22Rv1 (cell line): ENCODE measurements around the gene COQ7.

ENCODE experiments used
- ZFX ChIP-seq: fragments of 450-650 bp; IDR thresholded peaks from 2 replicates; pipeline ENCODE4 v1.6.1; 2017; ENCODE audit warnings: antibody characterized with exemption, borderline replicate concordance
- TF ChIP-seq, protein P1 (sequence below): fragments of 450-650 bp; IDR thresholded peaks from 2 replicates; pipeline ENCODE4 v1.5.1; 2017; ENCODE audit warnings: mild to moderate bottlenecking

DNA sequence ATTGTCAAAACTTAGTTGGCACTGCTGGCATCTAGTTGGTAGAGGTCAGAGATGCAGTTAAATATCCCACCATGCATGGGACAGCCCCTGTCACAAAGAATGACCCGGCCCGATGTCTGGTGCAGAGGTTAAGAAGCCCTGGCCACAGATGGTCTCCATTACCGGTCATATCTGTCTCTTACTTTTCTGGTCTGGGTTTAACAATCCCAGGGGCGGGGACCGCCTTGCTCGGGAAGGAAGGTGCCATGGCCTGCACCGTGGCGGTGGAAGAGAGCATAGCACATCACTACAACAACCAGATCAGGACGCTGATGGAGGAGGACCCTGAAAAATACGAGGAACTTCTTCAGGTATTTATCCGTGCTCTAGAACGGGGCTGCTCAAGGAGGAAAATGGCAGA lies 8.1 kb downstream of the COQ7 start:
- TF ChIP-seq, protein P1, sequence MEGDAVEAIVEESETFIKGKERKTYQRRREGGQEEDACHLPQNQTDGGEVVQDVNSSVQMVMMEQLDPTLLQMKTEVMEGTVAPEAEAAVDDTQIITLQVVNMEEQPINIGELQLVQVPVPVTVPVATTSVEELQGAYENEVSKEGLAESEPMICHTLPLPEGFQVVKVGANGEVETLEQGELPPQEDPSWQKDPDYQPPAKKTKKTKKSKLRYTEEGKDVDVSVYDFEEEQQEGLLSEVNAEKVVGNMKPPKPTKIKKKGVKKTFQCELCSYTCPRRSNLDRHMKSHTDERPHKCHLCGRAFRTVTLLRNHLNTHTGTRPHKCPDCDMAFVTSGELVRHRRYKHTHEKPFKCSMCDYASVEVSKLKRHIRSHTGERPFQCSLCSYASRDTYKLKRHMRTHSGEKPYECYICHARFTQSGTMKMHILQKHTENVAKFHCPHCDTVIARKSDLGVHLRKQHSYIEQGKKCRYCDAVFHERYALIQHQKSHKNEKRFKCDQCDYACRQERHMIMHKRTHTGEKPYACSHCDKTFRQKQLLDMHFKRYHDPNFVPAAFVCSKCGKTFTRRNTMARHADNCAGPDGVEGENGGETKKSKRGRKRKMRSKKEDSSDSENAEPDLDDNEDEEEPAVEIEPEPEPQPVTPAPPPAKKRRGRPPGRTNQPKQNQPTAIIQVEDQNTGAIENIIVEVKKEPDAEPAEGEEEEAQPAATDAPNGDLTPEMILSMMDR = no peak
- TF ChIP-seq ZFX = no peak
